DND-41 (cell line): ENCODE measurements around the gene MXD1.

Source experiments
- CTCF ChIP-seq: IDR thresholded peaks from 2 replicates; pipeline ENCODE4 v1.5.1; 2012; ENCODE audit warnings: borderline replicate concordance, low read length, moderate library complexity, mild to moderate bottlenecking; ENCODE audit not compliant: poor library complexity, severe bottlenecking; ENCODE audit errors: extremely low read depth
- EZH2 ChIP-seq: IDR thresholded peaks from 3 replicates; pipeline ENCODE4 v1.6.1; 2012; ENCODE audit warnings: borderline replicate concordance, low read depth, mild to moderate bottlenecking, moderate library complexity, low read length, inconsistent platforms; ENCODE audit not compliant: severe bottlenecking

DNA sequence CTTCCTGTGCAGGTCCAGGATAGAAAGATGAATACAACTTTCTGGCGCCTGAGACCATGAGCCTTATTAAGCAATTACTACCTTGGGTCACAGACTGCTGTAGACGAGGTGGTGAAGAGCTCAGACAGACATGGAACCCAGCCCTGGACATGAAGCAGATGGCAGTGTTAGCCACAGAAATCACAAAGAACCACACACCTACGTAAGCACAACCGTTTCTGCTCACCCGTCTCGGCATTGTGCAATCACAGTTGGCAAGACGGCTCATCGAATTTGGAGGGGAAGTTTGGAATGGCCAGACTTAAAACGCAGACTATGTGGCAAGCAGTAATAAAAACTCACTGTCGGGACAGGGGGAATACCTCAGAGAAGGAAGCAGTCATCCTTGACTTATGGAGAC lies 70.8 kb downstream of the MXD1 start:
- TF ChIP-seq EZH2 (no peak), CTCF (no peak)
